ENCODE data around the gene TMEM97.
"Not testable (repeated sequence)": the region's sequence is repeated elsewhere in the genome, so short reads cannot be mapped to it uniquely, and the experiment has no call there.

The TMEM97 gene

DNA sequence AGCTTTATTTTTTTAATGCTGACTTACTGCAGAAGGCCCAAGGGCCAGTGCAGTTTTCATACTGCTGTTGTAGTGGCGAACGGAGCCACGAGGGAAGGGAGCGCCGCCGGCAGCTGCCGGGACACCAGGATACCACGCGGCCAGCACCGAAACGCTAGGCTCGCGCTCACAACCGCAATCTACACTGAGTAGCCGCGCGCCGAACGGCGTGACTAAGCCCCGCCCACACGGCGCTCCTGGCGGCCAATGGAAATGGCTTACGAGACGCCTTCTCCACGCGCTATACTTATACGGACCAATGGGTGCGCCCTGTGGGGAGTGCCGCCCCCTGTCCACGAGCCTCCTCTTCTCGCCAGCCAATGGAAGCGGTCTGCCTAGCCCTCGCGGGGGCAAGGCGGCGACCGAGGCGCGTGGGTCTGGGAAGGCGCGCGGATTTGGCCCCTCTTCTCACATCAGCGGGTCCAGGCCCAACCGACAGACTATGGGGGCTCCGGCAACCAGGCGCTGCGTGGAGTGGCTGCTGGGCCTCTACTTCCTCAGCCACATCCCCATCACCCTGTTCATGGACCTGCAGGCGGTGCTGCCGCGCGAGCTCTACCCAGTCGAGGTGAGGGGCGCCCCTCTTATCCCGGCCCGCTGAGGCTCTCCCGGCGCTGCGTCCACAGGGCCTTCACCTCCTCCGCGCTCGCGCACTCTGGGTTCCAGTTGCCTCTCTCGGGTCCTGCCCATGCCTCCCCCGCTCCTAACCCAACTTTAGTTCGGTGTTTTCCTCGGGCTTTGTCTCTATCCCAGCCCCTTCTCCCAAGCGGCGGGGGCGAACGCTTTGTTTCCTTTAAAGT lies at the start of gene TMEM97:
Gene TMEM97, plus strand, starts transcription at position 442 of the 839 bp plus-strand sequence. Its CDS starts 40 bp downstream, at position 482.
- H3K4me3 ChIP-seq (ENCODE audit: low read depth, low read length) = peak within 1 kb of the TSS; percentile 81

DNA sequence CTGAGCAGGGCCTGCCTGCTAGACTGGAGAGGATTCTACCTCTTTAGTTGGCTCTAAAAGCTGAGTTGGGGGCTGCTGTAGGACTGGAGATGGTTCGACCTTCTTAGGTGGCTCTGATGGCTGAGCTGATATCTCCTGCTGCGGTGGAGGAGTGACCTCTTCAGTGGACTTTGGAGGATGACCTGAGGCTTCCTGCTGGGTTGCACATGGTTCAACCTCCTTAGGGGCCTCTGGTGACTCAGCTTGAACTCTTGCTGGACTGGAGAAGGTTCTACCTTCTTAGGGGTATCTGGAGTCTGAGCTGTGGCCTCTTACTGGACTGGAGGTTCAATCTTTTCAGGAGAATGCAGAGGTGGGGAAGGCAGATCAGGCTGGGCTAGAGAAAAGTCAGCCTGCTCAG lies 48.9 kb upstream of the TMEM97 start:
- no peak overlapping the region for H3K4me3 ChIP-seq (ENCODE audit: low read depth, low read length)

DNA sequence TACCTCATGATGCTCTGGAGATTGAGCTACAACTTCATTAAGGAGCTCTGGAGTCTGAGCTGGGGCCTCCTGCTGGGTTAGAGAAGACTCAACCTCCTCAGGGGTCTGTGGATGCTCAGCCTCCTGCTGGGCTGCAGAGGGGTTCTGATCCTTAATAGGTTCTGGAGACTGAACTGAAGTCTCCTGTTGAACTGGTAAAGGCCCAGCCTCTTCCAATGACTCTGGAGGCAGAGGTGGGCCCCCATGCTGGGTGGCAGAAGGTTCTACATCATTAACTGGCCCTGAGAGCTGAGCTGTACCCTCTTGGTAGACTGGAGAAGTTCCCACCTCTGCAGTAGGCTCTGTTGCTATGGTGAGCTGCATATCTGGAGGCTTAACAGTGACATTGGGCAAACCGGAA lies 48.1 kb upstream of the TMEM97 start:
- no peak overlapping the region for H3K4me3 ChIP-seq (ENCODE audit: low read depth, low read length)

- H3K4me3 ChIP-seq (ENCODE audit: low read depth, low read length) = no peak overlapping the region
These were observed 47.6 kb upstream of the TMEM97 start for GRCh38 chr17:28271431-28271830.

DNA sequence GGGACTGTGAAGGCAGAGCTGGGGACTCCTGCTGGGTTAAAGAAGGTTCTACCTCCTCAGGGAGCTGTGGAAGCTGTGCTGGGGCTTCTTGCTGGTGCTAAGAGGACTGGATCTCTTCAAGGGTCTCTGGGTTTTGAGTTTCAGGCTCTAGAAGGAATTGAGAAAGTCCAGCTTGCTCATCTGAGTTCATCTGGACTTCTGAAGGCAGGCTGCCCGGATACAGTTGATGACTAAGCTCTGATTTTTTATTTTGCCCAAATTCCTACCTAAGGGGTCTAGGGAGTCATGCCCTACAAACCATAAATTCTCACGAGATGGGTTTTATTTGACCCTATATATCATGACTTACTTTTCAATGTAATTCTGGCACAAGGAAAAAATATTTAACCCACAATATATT lies 46.8 kb upstream of the TMEM97 start:
- H3K4me3 ChIP-seq (ENCODE audit: low read depth, low read length) = no peak overlapping the region

DNA sequence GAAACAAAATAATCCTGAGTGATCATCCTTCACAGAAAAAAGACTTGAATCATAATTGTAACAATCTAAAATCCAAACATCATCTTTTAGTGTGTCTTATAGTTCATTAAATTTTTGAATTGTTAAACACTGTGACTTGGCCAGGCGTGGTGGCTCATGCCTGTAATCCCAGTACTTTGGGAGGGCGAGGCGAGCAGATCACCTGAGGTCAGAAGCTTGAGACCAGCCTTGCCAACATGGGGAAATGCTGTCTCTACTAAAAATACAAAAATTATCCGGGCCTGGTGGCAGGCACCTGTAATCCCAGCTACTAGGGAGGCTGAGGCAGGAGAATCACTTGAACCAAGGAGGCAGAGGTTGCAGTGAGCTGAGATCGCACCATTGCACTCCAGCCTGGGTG lies 45.7 kb upstream of the TMEM97 start:
- H3K4me3 ChIP-seq (ENCODE audit: low read depth, low read length) = not testable (repeated sequence)

GRCh38 chr17:28274591-28275265 lies 44.3 kb upstream of the TMEM97 start:
- no peak overlapping the region for H3K4me3 ChIP-seq (ENCODE audit: low read depth, low read length)

GRCh38 chr17:28276011-28276410 lies 43.0 kb upstream of the TMEM97 start:
- no peak overlapping the region for H3K4me3 ChIP-seq (ENCODE audit: low read depth, low read length)

DNA sequence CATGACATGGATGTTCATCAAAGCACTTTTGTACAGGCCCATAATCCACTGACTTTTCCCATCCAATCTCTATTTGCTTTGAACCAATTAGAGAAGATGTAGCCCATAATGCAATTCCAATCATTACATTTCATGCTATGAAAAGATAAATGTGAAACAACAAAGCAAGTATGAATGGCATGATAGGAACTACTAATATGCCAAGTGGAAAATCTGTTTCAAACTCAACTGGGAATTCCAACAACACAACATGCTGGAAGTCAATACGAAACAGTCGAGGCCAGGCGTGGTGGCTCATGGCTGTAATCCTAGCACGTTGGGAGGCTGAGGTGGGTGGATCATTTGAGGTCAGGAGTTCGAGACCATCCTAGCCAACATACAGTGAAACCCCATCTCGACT lies 39.6 kb upstream of the TMEM97 start:
- H3K4me3 ChIP-seq (ENCODE audit: low read depth, low read length) = no peak overlapping the region

- no peak overlapping the region for H3K4me3 ChIP-seq (ENCODE audit: low read depth, low read length)
These were observed 38.2 kb upstream of the TMEM97 start for GRCh38 chr17:28280826-28281225.

DNA sequence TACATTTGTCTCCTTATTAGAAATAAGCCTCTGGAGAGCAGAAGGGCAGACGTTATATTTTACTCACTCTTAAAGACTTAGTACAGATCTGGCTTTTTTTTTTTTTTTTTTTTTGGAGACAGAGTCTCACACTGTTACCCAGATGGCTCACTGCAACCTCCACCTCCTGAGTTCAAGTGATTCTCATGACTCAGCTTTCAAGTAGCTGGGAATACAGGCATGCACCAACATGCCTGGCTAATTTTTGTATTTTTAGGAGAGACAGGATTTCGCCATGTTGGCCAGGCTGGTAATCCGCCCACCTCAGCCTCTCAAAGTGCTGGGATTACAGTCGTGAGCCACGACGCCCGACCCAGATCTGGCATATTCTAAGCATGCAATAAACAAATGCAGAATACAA lies 36.4 kb upstream of the TMEM97 start:
- H3K4me3 ChIP-seq (ENCODE audit: low read depth, low read length) = no peak overlapping the region

DNA sequence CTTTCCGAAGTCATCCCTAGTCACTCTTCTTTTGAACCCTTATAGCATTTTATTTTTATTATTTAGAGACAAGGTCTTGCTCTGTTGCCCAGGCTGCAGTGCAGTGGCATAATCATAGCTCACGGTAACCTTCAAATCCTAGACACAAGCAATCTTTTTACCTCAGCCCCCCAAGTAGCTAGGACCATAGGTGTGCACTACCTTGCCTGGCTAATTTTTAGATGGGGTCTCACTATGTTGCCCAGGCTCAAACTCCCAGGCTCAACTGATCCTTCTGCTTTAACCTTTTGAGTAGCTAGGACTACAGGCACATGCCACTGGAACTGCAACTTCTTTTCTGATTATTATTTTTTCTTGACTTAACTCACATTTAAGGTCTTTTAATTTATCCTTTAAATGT lies 33.0 kb upstream of the TMEM97 start:
- no peak overlapping the region for H3K4me3 ChIP-seq (ENCODE audit: low read depth, low read length)

DNA sequence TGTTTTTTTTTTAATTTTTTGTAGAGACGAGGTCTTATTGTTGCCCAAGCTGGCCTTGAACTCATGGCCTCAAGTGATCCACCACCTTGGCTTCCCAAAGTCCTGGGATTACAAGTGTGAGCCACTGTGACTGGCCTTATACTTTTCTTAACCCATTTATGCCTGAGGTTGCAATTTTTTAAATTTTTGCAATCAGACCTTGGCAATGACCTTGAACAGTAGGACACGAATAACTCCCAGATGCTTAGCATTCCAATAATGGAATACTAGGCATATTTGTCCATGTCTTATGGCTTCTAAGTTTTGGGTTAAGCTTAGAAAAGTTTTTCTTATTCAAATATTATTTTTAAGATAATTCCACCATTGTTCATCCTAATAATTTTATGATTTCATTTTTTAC lies 28.3 kb upstream of the TMEM97 start:
- no peak overlapping the region for H3K4me3 ChIP-seq (ENCODE audit: low read depth, low read length)

GRCh38 chr17:28291780-28292330 lies 27.1 kb upstream of the TMEM97 start:
- no peak overlapping the region for H3K4me3 ChIP-seq (ENCODE audit: low read depth, low read length)

GRCh38 chr17:28292878-28293277 lies 26.1 kb upstream of the TMEM97 start:
- H3K4me3 ChIP-seq (ENCODE audit: low read depth, low read length) = not testable (repeated sequence)

DNA sequence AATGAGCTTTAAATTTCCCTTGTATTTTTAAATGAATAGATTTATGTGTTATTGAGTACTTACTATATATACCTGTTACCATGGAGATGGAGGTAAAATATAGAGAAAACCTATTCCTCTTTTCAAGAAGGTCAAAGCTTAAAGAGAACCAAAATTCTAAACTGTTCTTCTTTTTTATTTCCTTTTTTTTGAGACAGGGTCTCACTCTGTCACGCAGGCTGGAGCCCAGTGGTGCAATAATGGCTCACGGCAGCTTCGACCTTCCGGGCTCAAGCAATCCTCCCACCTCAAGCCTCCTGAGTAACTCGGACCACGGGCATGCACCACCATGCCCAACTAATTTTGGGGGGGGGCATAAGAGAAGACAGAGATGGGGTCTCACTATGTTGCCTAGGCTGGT lies 25.0 kb upstream of the TMEM97 start:
- no peak overlapping the region for H3K4me3 ChIP-seq (ENCODE audit: low read depth, low read length)

- H3K4me3 ChIP-seq (ENCODE audit: low read depth, low read length) = no peak overlapping the region
These were observed 23.1 kb upstream of the TMEM97 start for GRCh38 chr17:28295677-28296578.

- H3K4me3 ChIP-seq (ENCODE audit: low read depth, low read length) = no peak overlapping the region
These were observed 20.6 kb upstream of the TMEM97 start for GRCh38 chr17:28298449-28298848.

DNA sequence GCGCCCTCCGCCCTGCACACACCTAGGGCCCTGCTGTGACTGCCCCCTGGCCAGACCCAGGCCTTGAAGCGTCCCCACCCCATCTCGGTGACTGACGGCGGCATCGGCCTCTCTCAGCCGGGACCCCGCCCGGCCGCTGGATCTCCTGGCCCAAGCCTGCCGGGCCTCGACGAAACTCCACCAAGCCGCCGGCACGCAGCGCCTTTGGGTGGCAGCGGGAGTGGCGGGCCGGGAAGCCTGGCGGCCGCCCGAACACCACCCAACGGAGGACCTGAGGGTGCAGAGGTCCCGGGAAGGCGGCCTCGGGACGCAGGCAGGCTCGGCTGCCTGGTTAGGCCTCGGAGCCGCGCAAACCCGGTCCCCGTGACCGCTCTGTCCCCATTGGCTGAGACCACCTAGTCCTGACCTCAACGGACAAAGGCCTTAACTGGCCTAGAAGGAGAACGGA lies 12.0 kb upstream of the TMEM97 start:
- H3K4me3 ChIP-seq (ENCODE audit: low read depth, low read length) = no peak overlapping the region

- H3K4me3 ChIP-seq (ENCODE audit: low read depth, low read length) = no peak overlapping the region
These were observed 5.2 kb upstream of the TMEM97 start for GRCh38 chr17:28313841-28314240.

All from iPS-11a (cell line).